GM23338 (cell line): ENCODE results near the gene GAPDH. TPM values are rescaled to one million over a fixed set of nuclear protein-coding genes. Genes with fewer than 3 reads are reported as not detected.
A peak's percentile ranks its signal among the peaks of the same experiment; 100 is the strongest.

Source experiments
- ATAC-seq: fragments of 200-7000 bp; cut with Tn5 transposase; 3 replicates; pipeline ENCODE4 v1.9.1; 2020
- DNase-seq: peaks from one replicate; pipeline ENCODE4 v3.0.0-alpha.2; 2015; ENCODE audit warnings: low spot score
- H2AFZ ChIP-seq: fragments of 200-600 bp; sonication (generic); 2 replicates; pipeline ENCODE4 v1.8.0; 2016; ENCODE audit warnings: antibody characterized with exemption, mild to moderate bottlenecking, moderate library complexity
- H3F3A ChIP-seq: fragments of 200-600 bp; sonication (generic); replicated peaks from 2 replicates; pipeline ENCODE4 v1.8.0; 2017; ENCODE audit warnings: antibody characterized with exemption, mixed run types, low read depth
- H3K27ac ChIP-seq: fragments of 200-600 bp; sonication (generic); 2 replicates; pipeline ENCODE4 v1.6.1; 2016; ENCODE audit warnings: low read depth
- H3K27me3 ChIP-seq: fragments of 200-600 bp; sonication (generic); 2 replicates; pipeline ENCODE4 v1.8.0; 2016; ENCODE audit warnings: mild to moderate bottlenecking, mixed run types, moderate library complexity; ENCODE audit not compliant: insufficient read depth
- H3K36me3 ChIP-seq: fragments of 200-600 bp; sonication (generic); 2 replicates; pipeline ENCODE4 v1.8.0; 2016; ENCODE audit warnings: mild to moderate bottlenecking; ENCODE audit not compliant: insufficient read depth
- H3K4me1 ChIP-seq: fragments of 200-600 bp; sonication (generic); 2 replicates; pipeline ENCODE4 v1.8.0; 2016; ENCODE audit warnings: mild to moderate bottlenecking, moderate library complexity; ENCODE audit not compliant: insufficient read depth
- H3K4me2 ChIP-seq: fragments of 200-600 bp; sonication (generic); 2 replicates; pipeline ENCODE4 v1.7.1; 2017; ENCODE audit warnings: mixed run types
- H3K4me3 ChIP-seq: fragments of 200-600 bp; sonication (generic); 2 replicates; pipeline ENCODE4 v1.6.1; 2016; ENCODE audit warnings: mixed run types
- H3K79me2 ChIP-seq: fragments of 200-600 bp; sonication (generic); replicated peaks from 2 replicates; pipeline ENCODE4 v1.8.0; 2017; ENCODE audit warnings: mild to moderate bottlenecking; ENCODE audit not compliant: insufficient read depth
- H3K9me2 ChIP-seq: fragments of 200-600 bp; sonication (generic); 2 replicates; pipeline ENCODE4 v1.8.0; 2017; ENCODE audit not compliant: insufficient read depth
- H4K20me1 ChIP-seq: fragments of 200-600 bp; sonication (generic); replicated peaks from 2 replicates; pipeline ENCODE4 v1.8.0; 2017; ENCODE audit warnings: mild to moderate bottlenecking; ENCODE audit not compliant: insufficient read depth
- H3K27ac Mint-ChIP-seq: 2 replicates; pipeline ENCODE4 v1.8.0; 2020; ENCODE audit warnings: inconsistent platforms, mild to moderate bottlenecking, moderate library complexity, mixed read lengths
- H3K27me3 Mint-ChIP-seq: 3 replicates; pipeline ENCODE4 v1.8.0; 2022; ENCODE audit warnings: low read depth, mild to moderate bottlenecking, moderate library complexity, mixed read lengths, inconsistent platforms; ENCODE audit not compliant: insufficient read depth, poor library complexity
- H3K36me3 Mint-ChIP-seq: 3 replicates; pipeline ENCODE4 v1.8.0; 2021; ENCODE audit warnings: low read depth, mild to moderate bottlenecking, inconsistent platforms, moderate library complexity, mixed read lengths
- H3K4me1 Mint-ChIP-seq: 3 replicates; pipeline ENCODE4 v1.8.0; 2020; ENCODE audit warnings: mild to moderate bottlenecking, inconsistent platforms, mixed read lengths
- H3K4me3 Mint-ChIP-seq: 3 replicates; pipeline ENCODE4 v1.8.0; 2021; ENCODE audit warnings: moderate library complexity, mild to moderate bottlenecking, inconsistent platforms, mixed read lengths
- H3K9me3 Mint-ChIP-seq: 3 replicates; pipeline ENCODE4 v1.8.0; 2020; ENCODE audit warnings: moderate library complexity, mild to moderate bottlenecking, inconsistent platforms, mixed read lengths
- CREB1 ChIP-seq: fragments of 250-450 bp; sonication (Bioruptor Pico); IDR thresholded peaks from 2 replicates; pipeline ENCODE4 v1.5.0; 2020; ENCODE audit warnings: low read depth, mild to moderate bottlenecking, moderate library complexity
- CTCF ChIP-seq, 2 experiments: fragments of 200-600 bp in 1 of 2; sonication (generic) in 1 of 2; conservative IDR thresholded peaks; 2 replicates each; pipeline versions ENCODE4 v1.5.1 to v1.6.1; 2016 to 2017; ENCODE audit warnings: antibody characterized with exemption in 2 of 2, low read depth in 2 of 2, mild to moderate bottlenecking in 2 of 2, moderate library complexity in 1 of 2
- ETS1 ChIP-seq: IDR thresholded peaks from 2 replicates; pipeline ENCODE4 v1.6.1; 2016; ENCODE audit warnings: antibody characterized with exemption
- EZH2 ChIP-seq: fragments of 200-600 bp; sonication (generic); IDR thresholded peaks from one replicate; pipeline ENCODE4 v1.8.0; 2017; ENCODE audit warnings: antibody characterized with exemption, mild to moderate bottlenecking, low read depth; ENCODE audit not compliant: unreplicated experiment
- REST ChIP-seq: IDR thresholded peaks from one replicate; pipeline ENCODE4 v1.6.1; 2018; ENCODE audit warnings: antibody characterized with exemption; ENCODE audit not compliant: unreplicated experiment
- STAT1 ChIP-seq: IDR thresholded peaks from one replicate; pipeline ENCODE4 v1.6.1; 2016; ENCODE audit warnings: antibody characterized with exemption; ENCODE audit not compliant: unreplicated experiment
- ZNF114 ChIP-seq: fragments of 250-450 bp; sonication (Bioruptor Pico); IDR thresholded peaks from 2 replicates; pipeline ENCODE4 v1.5.0; 2020; ENCODE audit warnings: mild to moderate bottlenecking, moderate library complexity
- ZNF331 ChIP-seq: fragments of 250-450 bp; sonication (Bioruptor Pico); IDR thresholded peaks from 2 replicates; pipeline ENCODE4 v1.5.0; 2020; ENCODE audit warnings: low read depth, mild to moderate bottlenecking, moderate library complexity
- ZNF462 ChIP-seq: fragments of 250-450 bp; sonication (Bioruptor Pico); IDR thresholded peaks from 2 replicates; pipeline ENCODE4 v1.5.0; 2020; ENCODE audit warnings: mild to moderate bottlenecking, moderate library complexity
- polyA plus RNA-seq: library from polyadenylated mRNA; unstranded; fragments of >200 nt; fragmentation: Nextera tagmentation; extraction: Ambion mirVana; gene quantifications from 2 replicates; pipeline ENCODE4 v1.2.1, GENCODE V29; 2016
- total RNA-seq: library from RNA; depleted of rRNA; stranded (reverse); fragments of >200 nt; shearing (Covaris generic); gene quantifications from 2 replicates; pipeline ENCODE4 v1.2.3, GENCODE V29; 2014

GAPDH gene
- total and polyA plus RNA-seq, 2 experiments from 2014 or later: 5,853 to 6,219 TPM

GRCh38 chr12:6536894-6537579 is 2.7 kb downstream of the GAPDH start:
- Mint-ChIP-seq H3K36me3 (peaks cover 65% of the 10 kb centered on the region), H3K27ac (peak overlapping the region; percentile 100), H3K4me3 (peak overlapping the region; percentile 93), H3K9me3 (peaks cover 20% of the 10 kb centered on the region; the same call in 2 of the 3 replicates), H3K27me3 (peaks cover 74% of the 10 kb centered on the region), H3K4me1 (peaks cover 54% of the 10 kb centered on the region)
- H3F3A ChIP-seq: peaks cover 77% of the 10 kb centered on the region
- TF ChIP-seq ZNF331 (CRISPR knock-in tag) (no peak), REST (no peak), ZNF462 (CRISPR knock-in tag) (no peak), CREB1 (CRISPR knock-in tag) (no peak), CTCF (conservative IDR thresholded peaks at IDR 0.05; ENCODE audit: low read depth in 2 of 2) (no peak), ZNF114 (no peak), ETS1 (no peak), STAT1 (no peak), EZH2 (no peak)
- H3K9me2 ChIP-seq: no peaks in the 10 kb centered on the region
- H2AFZ ChIP-seq: no peak overlapping the region
- peak overlapping the region; percentile 96; the same call in 1 of the 2 replicates for H3K4me3 ChIP-seq
- DNase-seq (no peak), ATAC-seq (no peak)
- peaks cover 26% of the 10 kb centered on the region for H4K20me1 ChIP-seq
- peak overlapping the region; percentile 98; the same call in 1 of the 2 replicates for H3K27ac ChIP-seq
- peaks cover 34% of the 10 kb centered on the region for H3K4me1 ChIP-seq
- H3K27me3 ChIP-seq: no peaks in the 10 kb centered on the region
- H3K36me3 ChIP-seq: peaks cover 26% of the 10 kb centered on the region
- peak overlapping the region; percentile 96 for H3K4me2 ChIP-seq
- H3K79me2 ChIP-seq: peaks cover 32% of the 10 kb centered on the region
